ENCODE measurements around the gene GDF15.
"Not testable (repeated sequence)": the region's sequence is repeated elsewhere in the genome, so short reads cannot be mapped to it uniquely, and the experiment has no call there.

Gene GDF15

GRCh38 chr19:18392417-18392816 lies 6.5 kb downstream of the GDF15 start:
- DNase-seq (ENCODE audit: low read depth), result no peak

- DNase-seq (ENCODE audit: low read depth), result no peak
Observed at GRCh38 chr19:18392926-18393325, 7.0 kb downstream of the GDF15 start.

GRCh38 chr19:18393836-18394235 lies 7.9 kb downstream of the GDF15 start:
- DNase-seq (ENCODE audit: low read depth), result no peak

- no peak for DNase-seq (ENCODE audit: low read depth)
Observed at GRCh38 chr19:18396471-18397241, 10.7 kb downstream of the GDF15 start.

- DNase-seq (ENCODE audit: low read depth), result no peak
Observed at GRCh38 chr19:18397242-18398202, 11.6 kb downstream of the GDF15 start, which contains the start of gene LRRC25. TSS of gene LRRC25 (minus strand) at chr19:18397622. CDS start at chr19:18396963, 659 bp downstream.

- DNase-seq (ENCODE audit: low read depth), result no peak
Observed at GRCh38 chr19:18399008-18399407, 13.1 kb downstream of the GDF15 start.

GRCh38 chr19:18401580-18402112 lies 15.7 kb downstream of the GDF15 start:
- no peak for DNase-seq (ENCODE audit: low read depth)

- DNase-seq (ENCODE audit: low read depth), result not testable (repeated sequence)
Observed at GRCh38 chr19:18402455-18403248, 16.7 kb downstream of the GDF15 start.

- not testable (repeated sequence) for DNase-seq (ENCODE audit: low read depth)
Observed at GRCh38 chr19:18405754-18406153, 19.8 kb downstream of the GDF15 start.

GRCh38 chr19:18406749-18407148 lies 20.8 kb downstream of the GDF15 start:
- no peak for DNase-seq (ENCODE audit: low read depth)

GRCh38 chr19:18408053-18408476 lies 22.1 kb downstream of the GDF15 start:
- no peak for DNase-seq (ENCODE audit: low read depth)

- no peak for DNase-seq (ENCODE audit: low read depth)
Observed at GRCh38 chr19:18412610-18413239, 26.8 kb downstream of the GDF15 start.

- no peak for DNase-seq (ENCODE audit: low read depth)
Observed at GRCh38 chr19:18414504-18415177, 28.7 kb downstream of the GDF15 start.

GRCh38 chr19:18415178-18415867 lies 29.4 kb downstream of the GDF15 start:
- no peak for DNase-seq (ENCODE audit: low read depth)

GRCh38 chr19:18416778-18417249 lies 30.9 kb downstream of the GDF15 start:
- DNase-seq (ENCODE audit: low read depth), result no peak

- DNase-seq (ENCODE audit: low read depth), result no peak
Observed at GRCh38 chr19:18417250-18418028, 31.5 kb downstream of the GDF15 start.

- DNase-seq (ENCODE audit: low read depth), result no peak
Observed at GRCh38 chr19:18418029-18418482, 32.1 kb downstream of the GDF15 start.

GRCh38 chr19:18418483-18419194 lies 32.7 kb downstream of the GDF15 start:
- no peak for DNase-seq (ENCODE audit: low read depth)
